OCI-LY3 (cell line): ENCODE data around the gene EML1.

ENCODE experiments used
- CTCF ChIP-seq: fragments of 200-600, 300-600 bp; sonication (generic); IDR thresholded peaks from 2 replicates; pipeline ENCODE4 v1.5.1; 2014; ENCODE audit warnings: antibody characterized with exemption, low read length, low read depth
- EZH2phosphoT487 ChIP-seq: fragments of 200-600 bp; shearing (Covaris generic); IDR thresholded peaks from 2 replicates; pipeline ENCODE4 v1.6.1; 2018; ENCODE audit warnings: antibody characterized with exemption, mixed run types, low read depth

DNA sequence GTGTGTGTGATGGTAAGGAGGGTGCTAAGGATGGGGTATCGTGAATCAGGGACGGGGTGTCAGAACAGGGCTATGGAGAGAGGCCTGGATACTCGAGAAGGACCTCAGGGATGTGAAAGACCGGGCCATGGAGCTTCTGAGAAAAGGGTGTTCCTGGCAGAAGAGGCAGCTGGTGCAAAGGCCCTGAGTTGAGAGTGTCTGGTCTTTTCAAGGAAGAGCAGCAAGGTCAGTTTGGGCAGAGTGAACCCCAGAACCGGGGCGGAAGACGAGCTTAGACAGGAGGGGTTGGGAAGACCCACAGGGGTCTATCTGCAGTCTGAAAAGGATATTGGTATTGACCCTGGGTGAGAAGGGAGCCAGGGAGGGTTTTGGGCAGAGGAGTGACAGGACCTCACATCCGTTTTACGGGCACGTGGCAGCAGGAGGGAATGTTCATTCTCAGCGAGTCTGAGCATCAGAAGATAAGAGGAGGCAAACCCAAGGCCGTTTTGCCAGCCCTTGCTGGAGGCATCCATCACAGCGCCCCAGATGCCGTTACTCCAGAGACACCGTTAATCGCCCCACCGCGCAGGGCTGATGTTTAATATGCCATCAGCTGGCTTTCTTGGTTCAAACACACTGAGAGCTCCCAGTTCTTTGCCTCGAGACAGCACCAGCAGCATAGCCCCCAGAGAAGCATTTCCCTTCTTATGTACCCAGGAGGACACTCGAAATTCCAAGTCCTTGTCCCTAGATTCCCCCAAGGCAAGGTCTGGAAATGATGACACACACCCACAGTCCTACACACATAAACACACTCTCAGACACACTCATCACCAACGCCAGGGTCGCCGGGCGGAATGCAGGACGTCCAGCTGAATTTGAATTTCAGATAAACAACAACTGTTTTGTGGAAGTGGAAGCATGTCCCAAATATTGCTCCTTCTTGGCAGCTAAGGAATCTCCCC lies 41.4 kb upstream of the EML1 start:
- TF ChIP-seq CTCF (no peak), EZH2phosphoT487 (no peak)
